Naive thymus-derived CD4-positive, alpha-beta T cell (primary cell): ENCODE results near the gene SETSIP. TPM values are rescaled to one million over a fixed set of nuclear protein-coding genes. Genes with fewer than 3 reads are reported as not detected.

Source experiments
- ATAC-seq: fragments of 150-1000 bp; cut with Tn5 transposase; 2 replicates; pipeline ENCODE4 v1.10.0; 2021; ENCODE audit warnings: mild to moderate bottlenecking, moderate library complexity
- CTCF ChIA-PET: fragments of 350-600 bp; sonication (Branson Sonifier 250); formaldehyde crosslinking; loops from one replicate; lab custom pipeline; 2021; ENCODE audit warnings: antibody characterized with exemption; lab: Charles Lee
- POLR2A ChIA-PET: fragments of 350-600 bp; sonication (Branson Sonifier 250); formaldehyde crosslinking; loops from one replicate; lab custom pipeline; 2021; ENCODE audit warnings: antibody characterized with exemption, inconsistent platforms; lab: Charles Lee
- DNase-seq, 9 donors: peaks; one replicate each; pipeline versions ENCODE4 v3.0.0 to v3.0.0-alpha.2; 2020 to 2022; ENCODE audit warnings: mixed read lengths in 1 of 9
- H3K27ac ChIP-seq: one replicate; pipeline ENCODE4 v1.7.0; 2013; ENCODE audit warnings: mild to moderate bottlenecking, low read depth, low read length, moderate library complexity
- H3K27me3 ChIP-seq, 2 donors: one replicate each; pipeline ENCODE4 v1.7.0; 2013; ENCODE audit warnings: low read length in 2 of 2, mild to moderate bottlenecking in 2 of 2, moderate library complexity in 2 of 2; ENCODE audit not compliant: control insufficient read depth in 2 of 2, insufficient read depth in 2 of 2
- H3K36me3 ChIP-seq, 3 experiments: 1 replicate in 2 of 3; 2 replicates in 1 of 3; pipeline ENCODE4 v1.7.0; 2013; ENCODE audit warnings: low read length in 3 of 3, mild to moderate bottlenecking in 3 of 3, moderate library complexity in 1 of 3; ENCODE audit not compliant: insufficient read depth in 3 of 3, control insufficient read depth in 2 of 3
- H3K4me1 ChIP-seq, 2 donors: one replicate each; pipeline ENCODE4 v1.7.0; 2013; ENCODE audit warnings: low read length in 2 of 2, mild to moderate bottlenecking in 2 of 2, moderate library complexity in 1 of 2; ENCODE audit not compliant: control insufficient read depth in 2 of 2, insufficient read depth in 2 of 2
- H3K4me3 ChIP-seq: 2 replicates; pipeline ENCODE4 v1.7.0; 2013; ENCODE audit warnings: mild to moderate bottlenecking, low read length
- H3K9me3 ChIP-seq, 3 experiments: 1 replicate in 2 of 3; 2 replicates in 1 of 3; pipeline ENCODE4 v1.7.0; 2013; ENCODE audit warnings: low read length in 3 of 3; ENCODE audit not compliant: control insufficient read depth in 2 of 3
- H3K27ac Mint-ChIP-seq, 9 donors: one replicate each; pipeline ENCODE4 v1.8.0; 2020 to 2022; ENCODE audit warnings: mixed read lengths in 9 of 9, mild to moderate bottlenecking in 8 of 9, moderate library complexity in 5 of 9, inconsistent platforms in 2 of 9
- H3K27me3 Mint-ChIP-seq, 5 donors: one replicate each; pipeline ENCODE4 v1.8.0; 2021 to 2022; ENCODE audit warnings: mixed read lengths in 5 of 5, mild to moderate bottlenecking in 1 of 5
- H3K36me3 Mint-ChIP-seq, 5 donors: one replicate each; pipeline ENCODE4 v1.8.0; 2020 to 2022; ENCODE audit warnings: mixed read lengths in 5 of 5, mild to moderate bottlenecking in 3 of 5, inconsistent platforms in 1 of 5
- H3K4me1 Mint-ChIP-seq, 7 donors: one replicate each; pipeline ENCODE4 v1.8.0; 2020 to 2022; ENCODE audit warnings: mixed read lengths in 7 of 7, mild to moderate bottlenecking in 3 of 7, inconsistent platforms in 1 of 7
- H3K4me3 Mint-ChIP-seq, 10 donors: one replicate each; pipeline ENCODE4 v1.8.0; 2020 to 2022; ENCODE audit warnings: mild to moderate bottlenecking in 10 of 10, mixed read lengths in 10 of 10, moderate library complexity in 6 of 10, inconsistent platforms in 2 of 10
- H3K9me3 Mint-ChIP-seq, 11 donors: one replicate each; pipeline ENCODE4 v1.8.0; 2020 to 2022; ENCODE audit warnings: mixed read lengths in 11 of 11, mild to moderate bottlenecking in 4 of 11, inconsistent platforms in 1 of 11, moderate library complexity in 1 of 11
- intact Hi-C, 2 donors: fragments of 100-400 bp; cut with micrococcal nuclease; formaldehyde crosslinking; loops; one replicate each; pipeline ENCODE4 v1.15.1; 2023
- polyA plus RNA-seq, 2 donors: library from polyadenylated mRNA; unstranded; fragments of 300-500 nt; fragmentation: Illumina TruSeq; gene quantifications; one replicate each; pipeline ENCODE4 v1.2.3, GENCODE V29; 2021
- total RNA-seq, 6 experiments: library from RNA in 5 of 6; stranded (reverse) in 5 of 6; gene quantifications; 1 replicate in 5 of 6; 2 replicates in 1 of 6; pipeline ENCODE4 v1.2.3 and lab custom pipeline; 2021 to 2026

The SETSIP gene
- total and polyA plus RNA-seq, 7 experiments from 2014 or later: not detected

DNA sequence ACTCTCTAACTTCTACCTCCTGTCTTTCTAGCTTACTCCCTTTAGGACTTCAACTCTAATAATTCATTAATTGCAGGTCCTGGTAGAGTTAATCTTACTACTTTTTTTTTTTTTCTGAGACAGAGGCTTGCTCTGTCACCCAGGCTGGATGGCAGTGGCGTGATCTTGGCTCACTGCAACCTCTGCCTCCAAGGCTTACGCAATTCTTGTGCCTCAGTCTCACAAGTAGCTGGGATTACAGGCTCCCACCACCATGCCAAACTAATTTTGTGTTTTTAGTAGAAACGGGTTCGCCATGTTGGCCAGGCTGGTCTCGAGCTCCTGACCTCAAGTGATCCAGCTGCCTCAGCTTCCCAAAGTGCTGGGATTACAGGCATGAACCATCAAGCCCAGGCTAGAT is 20.7 kb upstream of the SETSIP start:
- no peak overlapping the region for H3K27ac Mint-ChIP-seq
- CTCF ChIA-PET: no interaction called here
- Histone ChIP-seq H3K4me3 (no peak overlapping the region), H3K9me3 (no peaks in the 10 kb centered on the region), H3K27ac (no peak overlapping the region), H3K27me3 (no peaks in the 10 kb centered on the region), H3K4me1 (no peaks in the 10 kb centered on the region), H3K36me3 (no peaks in the 10 kb centered on the region)
- ATAC-seq (peak; percentile 53), DNase-seq (no peak)
- H3K9me3 Mint-ChIP-seq: no peaks in the 10 kb centered on the region
- peaks cover 0 to 51% (median 44%) of the 10 kb centered on the region in 5 donors for H3K36me3 Mint-ChIP-seq
- POLR2A ChIA-PET: no interaction called here
- intact Hi-C loops: no loop called here
- no peak overlapping the region for H3K4me3 Mint-ChIP-seq
- no peaks in the 10 kb centered on the region for H3K27me3 Mint-ChIP-seq
- peaks cover 0 to 16% (median 9%) of the 10 kb centered on the region in 7 donors for H3K4me1 Mint-ChIP-seq

GRCh38 chr1:92094595-92094994 is 19.4 kb upstream of the SETSIP start:
- H3K27ac Mint-ChIP-seq: peak overlapping the region in 1 of 9 donors; percentile 1
- peaks cover 0 to 61% (median 47%) of the 10 kb centered on the region in 5 donors for H3K36me3 Mint-ChIP-seq
- H3K36me3 ChIP-seq: no peaks in the 10 kb centered on the region
- no peaks in the 10 kb centered on the region for H3K9me3 ChIP-seq
- H3K9me3 Mint-ChIP-seq: no peaks in the 10 kb centered on the region
- no peaks in the 10 kb centered on the region for H3K4me1 ChIP-seq
- no peak overlapping the region for H3K4me3 Mint-ChIP-seq
- H3K4me1 Mint-ChIP-seq: peaks cover 0 to 17% (median 9%) of the 10 kb centered on the region in 7 donors
- no peak overlapping the region for H3K27ac ChIP-seq
- intact Hi-C loops: no loop called here
- POLR2A ChIA-PET: no interaction called here
- ATAC-seq: no peak
- no peaks in the 10 kb centered on the region for H3K27me3 Mint-ChIP-seq
- DNase-seq: no peak
- no peaks in the 10 kb centered on the region for H3K27me3 ChIP-seq
- H3K4me3 ChIP-seq: no peak overlapping the region
- CTCF ChIA-PET: no interaction called here

GRCh38 chr1:92094090-92094489 is 18.9 kb upstream of the SETSIP start:
- Histone ChIP-seq H3K4me3 (no peak overlapping the region), H3K36me3 (no peaks in the 10 kb centered on the region), H3K9me3 (no peaks in the 10 kb centered on the region), H3K27ac (no peak overlapping the region), H3K4me1 (no peaks in the 10 kb centered on the region), H3K27me3 (no peaks in the 10 kb centered on the region)
- intact Hi-C loops: no loop called here
- Mint-ChIP-seq H3K27ac (no peak overlapping the region), H3K4me3 (no peak overlapping the region), H3K27me3 (no peaks in the 10 kb centered on the region), H3K4me1 (peaks cover 0 to 17% (median 9%) of the 10 kb centered on the region in 7 donors), H3K9me3 (no peaks in the 10 kb centered on the region), H3K36me3 (peaks cover 0 to 63% (median 49%) of the 10 kb centered on the region in 5 donors)
- ChIA-PET CTCF (no interaction called here), POLR2A (no interaction called here)
- DNase-seq: no peak
- ATAC-seq: no peak

DNA sequence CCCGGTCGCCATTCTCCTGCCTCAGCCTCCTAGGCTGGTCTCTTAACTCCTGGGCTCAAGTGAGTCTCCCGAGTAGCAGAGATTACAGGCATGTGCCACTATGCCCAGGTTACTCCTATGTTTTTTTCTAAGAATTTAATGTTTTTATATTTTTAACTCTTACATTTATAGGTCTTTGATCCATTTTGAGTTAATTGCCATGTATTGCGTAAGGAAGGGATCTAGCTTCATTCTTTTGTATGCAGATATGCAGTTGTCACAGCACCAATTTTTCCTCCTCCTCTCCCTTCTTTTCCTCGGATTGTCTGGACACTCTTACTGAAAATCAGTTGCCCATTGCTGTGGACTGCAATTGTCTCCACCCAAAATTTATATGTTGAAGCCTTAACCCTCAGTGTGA is 16.4 kb upstream of the SETSIP start:
- POLR2A ChIA-PET: no interaction called here

GRCh38 chr1:92087542-92087941 is 12.3 kb upstream of the SETSIP start:
- ATAC-seq: no peak
- Mint-ChIP-seq H3K9me3 (peaks cover 0 to 23% (median 7%) of the 10 kb centered on the region in 11 donors), H3K27ac (no peak overlapping the region), H3K4me3 (no peak overlapping the region), H3K36me3 (peaks cover 0 to 41% (median 33%) of the 10 kb centered on the region in 5 donors), H3K27me3 (no peaks in the 10 kb centered on the region), H3K4me1 (peaks cover 0 to 25% (median 14%) of the 10 kb centered on the region in 7 donors)
- no peaks in the 10 kb centered on the region for H3K36me3 ChIP-seq
- CTCF ChIA-PET: no interaction called here
- no peak overlapping the region for H3K27ac ChIP-seq
- POLR2A ChIA-PET: no interaction called here
- H3K4me3 ChIP-seq: no peak overlapping the region
- H3K9me3 ChIP-seq: peaks cover 0 to 13% (median 0%) of the 10 kb centered on the region in 3 experiments
- H3K4me1 ChIP-seq: no peaks in the 10 kb centered on the region
- intact Hi-C loops: no loop called here
- DNase-seq: no peak
- H3K27me3 ChIP-seq: no peaks in the 10 kb centered on the region

More for the DNA sequence above, 16.4 kb upstream of the SETSIP start:
- Mint-ChIP-seq H3K27ac (no peak overlapping the region), H3K4me1 (peaks cover 0 to 21% (median 7%) of the 10 kb centered on the region in 7 donors), H3K36me3 (peaks cover 0 to 46% (median 35%) of the 10 kb centered on the region in 5 donors), H3K4me3 (no peak overlapping the region), H3K27me3 (no peaks in the 10 kb centered on the region), H3K9me3 (peaks cover 0 to 4% (median 0%) of the 10 kb centered on the region in 11 donors)
- DNase-seq (no peak), ATAC-seq (no peak)
- Histone ChIP-seq H3K27me3 (no peaks in the 10 kb centered on the region), H3K4me1 (no peaks in the 10 kb centered on the region), H3K36me3 (no peaks in the 10 kb centered on the region), H3K27ac (no peak overlapping the region), H3K9me3 (peaks cover 0 to 2% (median 0%) of the 10 kb centered on the region in 3 experiments), H3K4me3 (no peak overlapping the region)
- intact Hi-C loops: no loop called here
- CTCF ChIA-PET: no interaction called here

GRCh38 chr1:92085727-92086126 is 10.5 kb upstream of the SETSIP start:
- H3K4me3 Mint-ChIP-seq: peak overlapping the region in 1 of 10 donors; percentile 50
- H3K36me3 Mint-ChIP-seq: peaks cover 0 to 35% (median 24%) of the 10 kb centered on the region in 5 donors
- no peaks in the 10 kb centered on the region for H3K27me3 ChIP-seq
- H3K36me3 ChIP-seq: no peaks in the 10 kb centered on the region
- H3K27ac ChIP-seq: no peak overlapping the region
- peaks cover 0 to 13% (median 0%) of the 10 kb centered on the region in 3 experiments for H3K9me3 ChIP-seq
- no peak overlapping the region for H3K27ac Mint-ChIP-seq
- POLR2A ChIA-PET: no interaction called here
- DNase-seq: no peak
- peaks cover 0 to 30% (median 24%) of the 10 kb centered on the region in 7 donors for H3K4me1 Mint-ChIP-seq
- H3K27me3 Mint-ChIP-seq: no peaks in the 10 kb centered on the region
- CTCF ChIA-PET: no interaction called here
- intact Hi-C loops: no loop called here
- H3K4me1 ChIP-seq: peaks cover 0 to 3% of the 10 kb centered on the region in 2 donors
- no peak for ATAC-seq
- peaks cover 0 to 23% (median 7%) of the 10 kb centered on the region in 11 donors for H3K9me3 Mint-ChIP-seq
- no peak overlapping the region for H3K4me3 ChIP-seq

DNA sequence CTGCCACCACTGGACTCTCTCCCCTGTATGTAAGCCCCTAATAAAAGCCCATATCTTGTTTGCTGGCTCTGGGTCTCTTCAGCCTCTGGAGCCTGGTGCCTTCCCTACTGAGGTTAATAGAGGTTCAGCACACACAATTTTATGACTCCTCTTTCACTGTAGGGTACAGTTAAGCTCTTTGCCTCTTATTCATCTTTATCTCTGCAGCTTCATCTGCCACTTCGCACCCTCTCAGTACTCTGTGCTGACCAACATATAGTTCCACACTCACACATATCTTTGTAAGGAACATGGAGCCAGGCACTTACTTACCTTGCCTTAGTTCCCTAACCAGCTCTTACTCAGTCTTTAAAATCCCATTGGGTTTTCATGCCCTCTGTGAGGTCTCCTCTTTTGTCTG is 9.4 kb upstream of the SETSIP start:
- Mint-ChIP-seq H3K27ac (no peak overlapping the region), H3K9me3 (peaks cover 0 to 23% (median 7%) of the 10 kb centered on the region in 11 donors)

More for the DNA sequence above, 9.4 kb upstream of the SETSIP start:
- POLR2A ChIA-PET: no interaction called here
- peaks cover 0 to 29% (median 17%) of the 10 kb centered on the region in 5 donors for H3K36me3 Mint-ChIP-seq
- H3K27me3 Mint-ChIP-seq: no peaks in the 10 kb centered on the region
- H3K36me3 ChIP-seq: no peaks in the 10 kb centered on the region
- no peaks in the 10 kb centered on the region for H3K27me3 ChIP-seq
- H3K27ac ChIP-seq: no peak overlapping the region
- CTCF ChIA-PET: no interaction called here
- H3K9me3 ChIP-seq: peaks cover 0 to 13% (median 0%) of the 10 kb centered on the region in 3 experiments
- DNase-seq (no peak), ATAC-seq (no peak)
- H3K4me3 Mint-ChIP-seq: no peak overlapping the region
- peaks cover 0 to 3% of the 10 kb centered on the region in 2 donors for H3K4me1 ChIP-seq
- peaks cover 5 to 40% (median 29%) of the 10 kb centered on the region in 7 donors for H3K4me1 Mint-ChIP-seq
- H3K4me3 ChIP-seq: no peak overlapping the region
- intact Hi-C loops: loop anchor here (5.0 kb wide), 6 partner anchors 52 to 748 kb away; partner anchors contain the start of genes CDC7 (in 2 of the 2) and RPL5 (in 1 of the 2)
